ENCODE results near the gene MORN5. TPM values are rescaled to one million over a fixed set of nuclear protein-coding genes. Genes with fewer than 3 reads are reported as not detected.

Gene MORN5
- total RNA-seq, 2 donors from 2014 or later, result not detected

DNA sequence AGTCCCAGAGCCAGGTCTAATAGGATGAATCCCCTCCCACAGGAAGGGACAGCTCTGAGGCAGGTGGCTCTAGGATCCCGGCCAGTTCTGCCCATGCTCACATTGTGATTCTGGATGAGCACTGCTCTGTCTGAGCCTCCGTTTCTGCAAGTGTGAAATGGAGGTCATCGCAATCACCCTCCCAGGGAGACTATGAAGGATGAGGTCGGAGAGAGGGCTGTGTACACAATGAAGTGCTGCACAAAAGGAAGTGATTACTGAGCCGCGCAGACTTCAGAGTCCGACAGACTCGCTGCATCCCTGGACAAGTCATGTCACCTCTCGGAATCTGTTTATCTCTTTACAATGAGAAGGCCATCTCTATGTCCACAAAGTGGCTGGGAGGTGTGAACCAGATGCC, 47.4 kb downstream of the MORN5 start:
- Histone ChIP-seq H3K27ac (no peak overlapping the region), H3K9me3 (no peaks in the 10 kb centered on the region), H3K4me3 (no peak overlapping the region), H3K27me3 (replicated peaks; ENCODE audit: insufficient read depth) (no peaks in the 10 kb centered on the region), H3K4me1 (ENCODE audit: control insufficient read depth in 1 of 2, low read depth in 2 of 2) (no peaks in the 10 kb centered on the region), H3K36me3 (no peaks in the 10 kb centered on the region)
- no peak for ATAC-seq (ENCODE audit: insufficient number of reproducible peaks, low FRiP score, low read depth)
- TF ChIP-seq, protein P1, sequence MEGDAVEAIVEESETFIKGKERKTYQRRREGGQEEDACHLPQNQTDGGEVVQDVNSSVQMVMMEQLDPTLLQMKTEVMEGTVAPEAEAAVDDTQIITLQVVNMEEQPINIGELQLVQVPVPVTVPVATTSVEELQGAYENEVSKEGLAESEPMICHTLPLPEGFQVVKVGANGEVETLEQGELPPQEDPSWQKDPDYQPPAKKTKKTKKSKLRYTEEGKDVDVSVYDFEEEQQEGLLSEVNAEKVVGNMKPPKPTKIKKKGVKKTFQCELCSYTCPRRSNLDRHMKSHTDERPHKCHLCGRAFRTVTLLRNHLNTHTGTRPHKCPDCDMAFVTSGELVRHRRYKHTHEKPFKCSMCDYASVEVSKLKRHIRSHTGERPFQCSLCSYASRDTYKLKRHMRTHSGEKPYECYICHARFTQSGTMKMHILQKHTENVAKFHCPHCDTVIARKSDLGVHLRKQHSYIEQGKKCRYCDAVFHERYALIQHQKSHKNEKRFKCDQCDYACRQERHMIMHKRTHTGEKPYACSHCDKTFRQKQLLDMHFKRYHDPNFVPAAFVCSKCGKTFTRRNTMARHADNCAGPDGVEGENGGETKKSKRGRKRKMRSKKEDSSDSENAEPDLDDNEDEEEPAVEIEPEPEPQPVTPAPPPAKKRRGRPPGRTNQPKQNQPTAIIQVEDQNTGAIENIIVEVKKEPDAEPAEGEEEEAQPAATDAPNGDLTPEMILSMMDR (IDR thresholded peaks at IDR 0.05), result no peak
- DNase-seq (ENCODE audit: low spot score), result no peak

DNA sequence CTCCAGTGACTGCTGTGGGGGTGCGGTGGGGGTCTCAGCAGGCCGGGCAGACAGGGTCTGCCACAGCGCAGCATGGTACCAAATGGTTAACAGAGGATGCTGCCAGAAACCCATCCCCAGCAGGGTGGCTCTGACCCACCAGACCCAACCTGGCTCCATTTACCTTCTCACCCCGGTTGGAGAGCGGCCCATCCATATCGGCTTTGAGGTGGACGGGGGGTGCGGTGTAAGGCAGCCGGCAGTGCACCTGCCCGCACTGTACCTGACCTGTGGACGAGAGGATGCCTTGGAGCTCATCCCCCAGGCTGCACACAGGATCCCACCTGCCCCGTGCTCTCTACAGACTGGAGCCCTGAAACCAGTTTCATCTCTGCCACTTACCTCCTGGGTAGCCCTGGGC, 49.7 kb downstream of the MORN5 start:
- H3K27me3 ChIP-seq (replicated peaks; ENCODE audit: insufficient read depth), result peaks cover 3% of the 10 kb centered on the region

DNA sequence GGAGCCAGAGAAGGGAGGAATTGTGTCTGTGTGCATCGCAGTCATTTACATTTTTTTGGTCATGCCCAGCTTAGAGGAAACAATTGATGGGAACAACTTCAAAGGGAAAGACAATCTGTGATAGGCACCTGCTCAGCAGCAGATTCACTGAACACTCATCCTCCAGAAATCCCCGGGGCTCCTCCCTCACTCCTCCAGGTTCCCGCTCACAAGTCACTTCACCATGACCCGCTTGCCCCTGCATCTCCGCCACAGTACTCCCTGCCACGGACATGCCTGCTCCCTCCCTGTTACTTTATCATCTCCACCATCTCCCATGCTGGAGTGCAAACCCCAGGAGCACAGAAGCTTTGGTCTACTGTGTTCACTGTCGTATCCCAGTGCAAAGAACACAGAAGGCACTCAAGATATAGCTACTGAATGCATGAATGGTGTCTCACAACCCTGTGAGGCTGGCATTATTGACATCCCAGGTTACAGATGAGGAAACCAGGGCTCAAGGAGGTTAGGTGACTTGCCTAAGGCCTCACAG, 52.8 kb downstream of the MORN5 start:
- TF ChIP-seq, protein P1 (IDR thresholded peaks at IDR 0.05), result no peak
- ATAC-seq (ENCODE audit: insufficient number of reproducible peaks, low FRiP score, low read depth) (no peak), DNase-seq (ENCODE audit: low spot score) (no peak)
- Histone ChIP-seq H3K27ac (no peak overlapping the region), H3K4me1 (ENCODE audit: control insufficient read depth in 1 of 2, low read depth in 2 of 2) (peaks cover 4 to 18% of the 10 kb centered on the region in 2 donors), H3K36me3 (no peaks in the 10 kb centered on the region), H3K9me3 (no peaks in the 10 kb centered on the region), H3K27me3 (replicated peaks; ENCODE audit: insufficient read depth) (peaks cover 16% of the 10 kb centered on the region), H3K4me3 (no peak overlapping the region)

More for the DNA sequence above, 49.7 kb downstream of the MORN5 start:
- Histone ChIP-seq H3K4me1 (ENCODE audit: control insufficient read depth in 1 of 2, low read depth in 2 of 2) (peaks cover 4 to 13% of the 10 kb centered on the region in 2 donors), H3K9me3 (no peaks in the 10 kb centered on the region), H3K4me3 (no peak overlapping the region), H3K27ac (no peak overlapping the region), H3K36me3 (no peaks in the 10 kb centered on the region)
- DNase-seq (ENCODE audit: low spot score) (no peak), ATAC-seq (ENCODE audit: insufficient number of reproducible peaks, low FRiP score, low read depth) (no peak)
- TF ChIP-seq, protein P1 (IDR thresholded peaks at IDR 0.05), result no peak

DNA sequence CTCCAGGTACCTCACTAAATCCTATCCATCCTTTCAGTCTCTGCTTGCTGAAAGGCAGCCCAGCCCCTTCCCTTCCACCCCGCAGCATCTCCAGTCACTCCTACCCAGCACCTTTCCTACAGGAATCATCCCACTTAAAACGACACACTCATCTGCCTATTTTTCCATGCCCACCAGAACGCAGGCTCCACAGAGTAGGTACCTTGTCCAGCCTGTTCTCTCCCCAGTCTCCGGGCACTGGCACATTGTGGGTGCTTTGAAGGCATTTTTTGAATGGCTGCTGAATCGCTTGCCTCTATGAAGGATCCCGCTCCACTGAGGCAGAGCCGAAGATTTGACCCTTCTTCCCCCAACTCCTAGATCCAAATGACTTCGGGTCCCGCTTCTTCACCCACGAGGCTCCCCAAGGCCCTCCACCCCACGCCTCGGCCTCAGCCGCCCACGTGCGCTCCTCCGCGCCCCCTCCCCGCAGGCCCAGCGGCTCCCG, 53.4 kb downstream of the MORN5 start:
- H3K4me3 ChIP-seq, result peak overlapping the region; percentile 62
- DNase-seq (ENCODE audit: low spot score) (no peak), ATAC-seq (ENCODE audit: insufficient number of reproducible peaks, low FRiP score, low read depth) (no peak)
- no peaks in the 10 kb centered on the region for H3K36me3 ChIP-seq
- H3K9me3 ChIP-seq, result no peaks in the 10 kb centered on the region
- H3K27ac ChIP-seq, result no peak overlapping the region
- H3K4me1 ChIP-seq (ENCODE audit: control insufficient read depth in 1 of 2, low read depth in 2 of 2), result peaks cover 4 to 24% of the 10 kb centered on the region in 2 donors
- TF ChIP-seq, protein P1 (IDR thresholded peaks at IDR 0.05), result no peak
- H3K27me3 ChIP-seq (replicated peaks; ENCODE audit: insufficient read depth), result peaks cover 16% of the 10 kb centered on the region

DNA sequence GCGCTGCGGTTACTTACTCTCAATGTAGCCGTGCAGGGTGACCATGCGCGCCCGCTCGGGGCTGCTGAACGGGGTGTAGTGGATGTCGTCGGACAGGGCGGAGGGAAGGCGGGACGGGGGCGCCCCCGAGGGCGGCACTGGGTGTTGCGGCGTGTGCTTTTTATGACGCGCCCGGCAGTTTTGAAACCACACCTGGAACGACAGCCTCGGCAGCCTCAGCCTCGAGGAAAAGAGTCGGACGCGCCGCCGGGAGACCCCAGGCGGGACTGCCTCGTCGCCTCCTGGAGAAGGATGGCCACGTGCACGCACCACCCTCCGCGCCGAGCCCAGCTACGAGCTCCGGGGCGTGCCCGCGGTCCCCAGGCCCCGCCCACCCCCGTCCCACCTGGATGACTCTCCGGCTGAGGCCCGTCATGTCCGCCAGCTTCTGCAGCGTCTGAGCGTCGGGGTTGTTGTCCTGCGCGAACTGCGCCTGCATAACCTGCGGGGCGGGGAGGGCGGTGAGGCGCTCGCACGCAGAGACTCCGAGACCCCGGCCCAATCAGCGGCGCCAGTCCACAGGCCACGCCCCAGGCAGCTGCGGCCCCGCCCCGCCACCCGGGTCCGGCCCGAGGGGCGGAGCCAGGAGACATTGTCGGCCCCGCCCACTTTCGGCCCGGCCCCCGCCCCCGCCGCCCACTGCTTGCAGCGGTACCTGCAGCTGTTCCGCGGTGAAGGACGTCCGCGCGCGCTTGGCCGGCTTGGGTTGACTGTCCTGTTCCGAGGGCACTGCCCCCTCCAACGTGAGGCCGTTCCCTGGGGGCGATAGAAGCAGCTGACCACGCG, 54.1 kb downstream of the MORN5 start:
- Histone ChIP-seq H3K9me3 (no peaks in the 10 kb centered on the region), H3K27me3 (replicated peaks; ENCODE audit: insufficient read depth) (peaks cover 16% of the 10 kb centered on the region), H3K27ac (no peak overlapping the region), H3K36me3 (no peaks in the 10 kb centered on the region), H3K4me1 (ENCODE audit: control insufficient read depth in 1 of 2, low read depth in 2 of 2) (peaks cover 4 to 28% of the 10 kb centered on the region in 2 donors), H3K4me3 (peak overlapping the region; percentile 62)
- ATAC-seq (ENCODE audit: insufficient number of reproducible peaks, low FRiP score, low read depth) (no peak), DNase-seq (ENCODE audit: low spot score) (no peak)
- TF ChIP-seq, protein P1 (IDR thresholded peaks at IDR 0.05), result no peak

Data from thoracic aorta (tissue), 2 donors.